A549 (cell line): Measurements from ENCODE around the gene TUBGCP2.

Experiments used
- CTCF ChIP-seq: fragments of >200 bp; sonication (Bioruptor Twin); formaldehyde crosslinking; IDR thresholded peaks from 3 replicates; pipeline ENCODE4 v1.5.1; 2016
- EP300 ChIP-seq, 2 experiments: fragments of >200 bp; sonication (Bioruptor Twin); formaldehyde crosslinking; IDR thresholded peaks; 2 replicates in 1 of 2; 3 replicates in 1 of 2; pipeline ENCODE4 v1.6.1; 2016 to 2017
- MYC ChIP-seq: IDR thresholded peaks from 2 replicates; pipeline ENCODE4 v1.6.1; 2012; ENCODE audit warnings: mild to moderate bottlenecking, inconsistent platforms, low read length, improper control_type of control experiment, borderline replicate concordance
- NR3C1 ChIP-seq: fragments of >200 bp; sonication (Bioruptor Twin); formaldehyde crosslinking; IDR thresholded peaks from 3 replicates; pipeline ENCODE4 v1.6.1; 2017
- POLR2A ChIP-seq: IDR thresholded peaks from 2 replicates; pipeline ENCODE4 v1.6.1; 2012; ENCODE audit warnings: mild to moderate bottlenecking, low read length
- POLR2AphosphoS2 ChIP-seq: conservative IDR thresholded peaks from 2 replicates; pipeline ENCODE4 v1.6.1; 2012; ENCODE audit warnings: low read length, improper control_type of control experiment, inconsistent platforms
- TP53 ChIP-seq: fragments of 250-450 bp; sonication (Bioruptor Pico); IDR thresholded peaks from 2 replicates; pipeline ENCODE4 v1.5.0; 2021; ENCODE audit warnings: mild to moderate bottlenecking, moderate library complexity

GRCh38 chr10:133267293-133267692 lies 41.4 kb downstream of the TUBGCP2 start:
- TF ChIP-seq EP300 (IDR thresholded peaks at IDR 0.05) = no peak
- TF ChIP-seq CTCF = no peak
- TF ChIP-seq POLR2A = no peak
- TF ChIP-seq NR3C1 = no peak
- no peak for TF ChIP-seq POLR2AphosphoS2
- TF ChIP-seq TP53 = no peak
- no peak for TF ChIP-seq MYC
